NCI-H2196 (cell line): Measurements from ENCODE around the gene EDC3.
A peak's percentile ranks its signal among the peaks of the same experiment; 100 is the strongest.

Experiments
- DNase-seq: peaks from one replicate; lab custom pipeline; 2025; ENCODE audit not compliant: unreplicated experiment; lab: John Stamatoyannopoulos, UW

Gene EDC3

DNA sequence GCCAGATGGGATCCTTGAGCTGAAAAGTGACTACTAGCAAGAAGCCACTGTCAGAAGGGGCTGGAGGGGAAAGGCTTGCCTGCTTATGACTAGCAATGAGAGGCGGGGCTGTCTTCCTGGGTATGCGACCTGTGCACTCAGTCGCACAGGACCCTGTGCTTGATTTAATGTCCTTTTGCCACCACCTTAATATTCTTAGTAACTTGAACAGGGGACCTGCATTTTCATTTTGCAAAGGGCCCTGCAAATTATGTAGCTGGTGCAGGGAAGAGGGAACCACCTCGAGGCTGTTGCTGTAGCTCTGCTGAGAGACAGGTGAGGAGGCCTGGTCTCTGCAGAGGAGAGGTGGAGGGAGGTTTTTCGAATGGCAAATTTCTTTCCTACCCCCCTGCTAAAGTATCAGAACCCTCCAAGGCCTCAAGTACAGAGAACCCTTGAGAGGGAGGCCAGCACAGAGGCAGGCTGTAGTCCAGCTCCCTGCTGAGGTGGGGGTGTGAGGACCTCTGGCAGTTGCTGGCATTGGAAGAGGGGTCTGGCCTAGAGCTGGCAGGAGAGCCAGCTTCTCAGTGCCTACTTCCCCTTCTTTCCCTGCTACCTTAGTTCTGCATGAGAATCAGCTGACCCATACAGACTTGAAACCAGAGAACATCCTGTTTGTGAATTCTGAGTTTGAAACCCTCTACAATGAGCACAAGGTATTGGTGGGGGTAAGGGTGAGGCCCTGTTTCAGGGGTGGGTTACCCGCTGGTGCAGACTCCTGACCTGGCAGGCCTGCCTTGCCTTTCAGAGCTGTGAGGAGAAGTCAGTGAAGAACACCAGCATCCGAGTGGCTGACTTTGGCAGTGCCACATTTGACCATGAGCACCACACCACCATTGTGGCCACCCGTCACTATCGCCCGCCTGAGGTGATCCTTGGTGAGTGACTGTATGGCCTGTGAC lies 68.8 kb downstream of the EDC3 start:
- no peak for DNase-seq

GRCh38 chr15:74626336-74626735 lies 69.5 kb downstream of the EDC3 start:
- no peak for DNase-seq

DNA sequence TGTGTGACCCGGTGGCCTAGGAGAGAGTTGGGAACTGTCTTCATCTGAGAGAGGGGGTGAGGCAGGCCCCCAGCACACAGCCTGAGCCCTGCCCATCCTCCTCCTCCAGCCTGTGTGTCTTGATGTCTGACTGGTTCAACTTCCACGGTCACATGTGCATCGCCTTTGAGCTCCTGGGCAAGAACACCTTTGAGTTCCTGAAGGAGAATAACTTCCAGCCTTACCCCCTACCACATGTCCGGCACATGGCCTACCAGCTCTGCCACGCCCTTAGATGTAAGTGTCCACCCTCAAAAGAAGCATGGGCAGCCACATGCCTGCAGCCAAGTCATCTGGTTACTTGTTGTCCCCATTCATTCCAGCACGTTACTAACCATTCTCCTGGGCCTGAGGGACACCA lies 70.1 kb downstream of the EDC3 start:
- no peak for DNase-seq

DNA sequence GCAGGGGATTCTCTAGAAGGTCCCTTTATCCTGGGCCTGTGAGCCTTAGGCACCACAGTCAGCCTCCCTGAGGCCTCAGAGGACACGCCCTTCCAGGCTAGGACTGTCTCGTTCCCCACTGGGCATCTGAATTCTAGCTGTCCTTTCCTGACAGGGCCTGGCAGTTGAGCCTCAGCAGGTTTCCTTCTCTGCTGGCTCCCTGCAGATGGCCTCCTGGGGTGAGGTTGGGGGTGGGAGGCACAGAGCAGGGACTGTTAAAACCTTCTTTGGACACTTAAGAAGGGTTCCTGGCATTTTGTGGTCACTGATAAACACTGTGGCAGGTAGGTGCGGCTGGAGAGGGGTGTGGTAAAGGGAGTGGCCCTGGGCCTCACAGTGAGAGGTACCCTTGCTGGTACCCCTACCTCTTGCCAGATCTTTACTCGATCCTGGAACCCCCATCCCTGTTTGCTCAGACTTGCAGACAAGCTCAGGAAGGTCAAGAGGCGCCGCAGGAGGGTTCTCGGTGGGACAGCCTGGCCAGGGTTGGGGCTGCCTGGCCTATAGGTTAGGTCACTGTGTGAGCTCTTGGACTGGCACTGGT lies 71.7 kb downstream of the EDC3 start:
- DNase-seq = no peak

DNA sequence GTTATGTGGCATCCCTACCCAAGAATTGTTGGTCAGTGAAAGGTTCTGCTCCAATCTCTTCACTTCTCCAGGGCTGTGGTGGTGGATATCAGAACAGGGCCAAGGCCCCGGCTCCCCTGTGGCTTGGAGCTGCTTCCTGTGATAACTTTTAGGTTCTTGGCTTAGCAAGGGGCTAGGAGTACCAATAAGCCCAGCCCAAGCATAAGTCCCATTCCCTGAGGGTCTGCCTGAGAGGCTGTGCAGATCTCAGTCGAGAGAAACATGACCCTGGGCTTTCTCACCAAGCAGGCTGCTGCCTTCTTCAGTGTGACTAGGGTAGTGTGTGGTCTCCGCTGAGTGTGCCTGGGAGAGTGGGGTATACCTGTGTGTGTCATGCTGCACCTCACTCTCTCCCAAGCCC lies 73.1 kb downstream of the EDC3 start:
- DNase-seq = no peak

GRCh38 chr15:74621936-74622335 lies 73.9 kb downstream of the EDC3 start:
- no peak for DNase-seq

GRCh38 chr15:74621546-74621920 lies 74.3 kb downstream of the EDC3 start:
- no peak for DNase-seq

GRCh38 chr15:74620636-74621545 lies 74.9 kb downstream of the EDC3 start:
- peak; percentile 65 for DNase-seq

- DNase-seq = no peak
Observed at GRCh38 chr15:74619916-74620635, 75.7 kb downstream of the EDC3 start.

DNA sequence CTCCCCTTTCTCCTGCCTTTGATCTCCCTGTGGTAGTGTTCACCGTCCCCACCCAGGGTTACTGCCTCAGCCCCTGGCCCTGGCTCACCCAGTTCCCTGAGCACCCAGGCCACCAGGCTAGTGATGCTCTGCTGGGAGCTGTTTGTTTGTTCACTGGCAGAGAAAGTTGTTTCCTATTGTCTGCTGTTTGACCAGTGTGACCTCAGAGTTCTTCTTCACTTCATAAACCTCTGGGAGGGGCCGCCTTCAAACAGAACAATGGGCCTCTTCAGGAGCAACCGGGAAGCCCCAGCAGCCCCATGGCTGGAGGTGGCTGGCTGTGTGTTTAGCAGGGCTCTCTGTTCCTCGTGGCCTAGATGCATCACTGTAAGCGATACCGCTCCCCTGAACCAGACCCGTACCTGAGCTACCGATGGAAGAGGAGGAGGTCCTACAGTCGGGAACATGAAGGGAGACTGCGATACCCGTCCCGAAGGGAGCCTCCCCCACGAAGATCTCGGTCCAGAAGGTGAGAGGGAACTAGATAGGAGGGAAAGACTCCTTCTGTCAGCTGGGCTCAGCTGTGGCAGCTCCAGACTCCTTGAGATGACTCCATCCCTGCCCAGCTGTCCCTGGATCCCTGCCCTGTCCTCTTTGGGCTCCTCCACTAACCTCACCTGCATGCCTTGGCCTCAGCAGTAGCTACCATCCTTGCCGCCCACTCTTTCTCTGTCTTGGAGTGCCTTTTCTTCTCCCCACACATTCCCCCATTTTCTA lies 76.8 kb downstream of the EDC3 start:
- DNase-seq = no peak

DNA sequence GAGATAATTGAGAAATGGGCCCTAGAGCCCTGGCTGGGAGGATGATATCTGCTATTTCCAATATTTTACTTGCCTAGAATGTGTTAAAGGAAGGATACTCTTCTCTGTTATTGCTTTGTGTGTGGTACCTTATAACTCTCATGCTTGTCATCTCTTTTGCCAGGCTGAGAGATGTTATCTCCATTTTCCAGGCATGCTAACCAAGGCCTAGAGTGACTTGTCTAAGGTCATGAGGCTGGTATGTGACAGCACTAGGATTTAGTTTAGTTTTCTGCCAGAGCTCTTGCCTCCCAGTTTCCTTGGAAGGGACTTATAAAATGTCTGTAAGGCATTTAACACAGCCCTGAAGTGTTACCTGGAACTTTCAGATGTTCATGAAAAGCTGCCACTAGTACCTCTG lies 78.8 kb downstream of the EDC3 start:
- DNase-seq = no peak

DNA sequence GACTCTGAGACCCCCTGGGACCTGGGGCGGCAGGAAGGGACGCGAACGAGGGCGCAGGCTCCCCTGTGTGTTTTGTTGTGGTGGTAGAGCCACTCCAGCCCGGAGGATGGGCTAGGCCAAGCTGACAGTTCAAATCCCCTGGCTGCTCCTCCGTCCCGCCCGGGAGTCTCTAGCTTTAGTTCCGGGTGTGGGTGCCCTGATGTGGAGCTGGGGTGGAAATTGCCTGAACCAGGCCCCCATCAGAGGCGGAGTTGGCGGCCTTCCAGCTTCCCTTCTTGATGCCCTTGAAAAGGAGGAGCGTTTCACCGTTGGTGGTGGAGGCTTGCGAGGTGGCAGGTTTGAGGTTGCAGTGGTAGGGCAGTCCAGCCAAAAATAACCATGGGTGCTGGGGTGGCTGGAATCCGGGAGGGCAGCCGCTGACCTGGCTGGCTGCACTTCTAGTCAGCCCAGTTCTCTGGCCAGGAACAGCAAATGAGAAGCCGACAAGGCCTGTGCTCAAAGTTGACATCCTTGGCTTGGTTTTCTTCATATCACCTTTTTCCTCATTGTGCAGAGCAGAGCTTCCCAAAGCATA lies 79.4 kb downstream of the EDC3 start:
- DNase-seq = peak; percentile 35

DNA sequence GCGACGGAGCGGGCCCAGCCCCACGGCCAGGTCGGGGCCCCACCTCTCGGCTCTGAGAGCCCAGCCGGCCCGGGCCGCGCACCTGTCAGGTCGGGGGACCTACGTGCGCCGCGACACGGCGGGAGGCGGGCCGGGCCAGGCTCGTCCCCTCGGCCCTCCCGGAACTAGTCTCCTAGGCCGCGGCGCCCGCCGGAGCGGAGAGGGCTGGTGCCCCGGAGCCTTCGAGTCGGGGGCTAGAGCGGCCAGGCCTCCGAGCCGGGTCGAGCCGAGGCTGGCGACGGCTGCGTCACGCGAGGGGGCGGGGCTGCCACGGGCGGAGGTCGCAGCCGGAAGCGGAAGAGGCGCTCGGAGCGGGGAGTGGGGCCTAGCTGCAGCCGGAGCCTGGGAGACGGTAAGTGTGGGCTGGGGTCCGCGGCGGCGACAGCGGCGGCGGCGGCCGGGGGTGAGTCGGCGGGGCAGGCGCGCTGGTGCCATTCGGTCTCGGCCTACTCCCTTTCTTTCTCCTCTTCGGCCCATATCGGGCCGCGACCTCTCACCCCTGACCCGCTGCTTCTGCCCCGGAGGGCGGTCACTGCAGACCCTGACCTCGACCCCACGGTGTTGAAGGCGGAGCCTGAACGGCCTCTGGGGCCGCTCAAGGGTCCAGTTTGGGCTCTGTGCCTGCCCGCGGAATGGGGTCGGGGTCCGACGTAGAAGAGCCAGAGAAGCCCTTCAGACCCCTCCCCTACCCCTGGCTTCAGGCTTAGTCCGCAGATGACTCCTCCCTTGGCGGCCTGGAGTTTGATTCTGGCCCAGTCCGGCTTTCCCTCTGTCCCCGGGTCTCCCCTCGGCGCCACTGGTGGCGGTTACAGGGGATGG lies 80.1 kb downstream of the EDC3 start, which contains the start of gene CLK3:
TSS of gene CLK3 (plus strand) at position 329 of the 858 bp plus-strand sequence. CDS start 3,361 bp downstream, outside the sequence.
- peak; percentile 94 for DNase-seq

- DNase-seq = no peak
Observed at GRCh38 chr15:74614744-74615507, 80.9 kb downstream of the EDC3 start.

DNA sequence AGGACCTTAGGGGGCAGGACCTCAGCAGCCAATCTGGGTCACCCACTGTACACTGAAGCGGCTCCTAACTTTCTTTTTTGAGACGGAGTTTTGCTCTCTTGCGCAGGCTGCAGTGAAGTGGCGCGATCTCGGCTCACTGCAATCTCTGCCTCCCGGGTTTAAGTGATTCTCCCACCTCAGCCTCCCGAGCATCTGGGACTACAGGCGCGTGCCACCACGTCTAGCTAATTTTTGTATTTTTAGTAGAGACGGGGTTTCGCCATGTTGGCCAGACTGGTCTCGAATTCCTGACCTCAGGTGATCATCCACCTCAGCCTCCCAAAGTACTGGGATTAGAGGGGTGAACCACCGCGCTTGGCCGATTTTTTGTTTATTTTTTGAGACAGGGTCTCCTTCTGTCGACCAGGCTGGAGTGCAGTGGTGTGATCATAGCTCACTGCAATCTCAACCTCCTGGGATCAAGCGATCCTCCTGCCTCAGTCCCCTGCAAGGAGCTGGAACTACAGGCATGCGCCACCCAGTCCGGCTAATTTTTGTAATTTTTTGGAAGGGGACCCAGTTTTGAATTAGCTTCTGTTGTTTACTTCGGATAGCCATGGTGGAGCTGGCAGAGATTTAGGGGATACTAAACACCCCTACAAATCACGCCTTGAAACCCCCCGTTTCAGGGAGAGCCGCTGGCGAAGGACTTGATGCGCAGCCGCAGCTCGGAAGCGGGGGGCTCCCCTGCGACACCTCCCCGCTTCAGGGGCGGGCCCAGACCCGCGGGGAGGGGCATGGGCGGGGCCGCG lies 81.7 kb downstream of the EDC3 start:
- peak; percentile 56 for DNase-seq

GRCh38 chr15:74613089-74613952 lies 82.5 kb downstream of the EDC3 start:
- no peak for DNase-seq
